ENCODE measurements around the gene CROCC.

DNA sequence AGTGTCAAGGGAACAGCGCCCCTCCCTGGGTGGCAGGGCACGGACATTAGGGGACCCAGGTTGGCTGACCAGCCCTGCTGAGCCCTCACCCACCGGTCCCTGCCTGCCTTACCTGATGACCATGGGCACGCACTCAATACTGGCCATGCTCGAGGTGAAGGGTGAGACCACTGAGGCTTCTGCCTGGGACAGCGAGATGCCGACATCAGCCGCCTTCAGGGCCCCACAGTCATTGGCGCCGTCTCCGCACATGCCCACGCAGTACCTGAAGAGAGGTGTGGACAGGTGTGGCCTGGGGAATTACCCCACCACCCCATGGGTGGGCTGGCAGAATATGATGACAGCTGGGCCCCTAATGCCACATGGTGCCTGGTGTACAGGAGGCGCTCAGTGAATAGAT, 66.5 kb downstream of the CROCC start:
- TF ChIP-seq, protein P1, sequence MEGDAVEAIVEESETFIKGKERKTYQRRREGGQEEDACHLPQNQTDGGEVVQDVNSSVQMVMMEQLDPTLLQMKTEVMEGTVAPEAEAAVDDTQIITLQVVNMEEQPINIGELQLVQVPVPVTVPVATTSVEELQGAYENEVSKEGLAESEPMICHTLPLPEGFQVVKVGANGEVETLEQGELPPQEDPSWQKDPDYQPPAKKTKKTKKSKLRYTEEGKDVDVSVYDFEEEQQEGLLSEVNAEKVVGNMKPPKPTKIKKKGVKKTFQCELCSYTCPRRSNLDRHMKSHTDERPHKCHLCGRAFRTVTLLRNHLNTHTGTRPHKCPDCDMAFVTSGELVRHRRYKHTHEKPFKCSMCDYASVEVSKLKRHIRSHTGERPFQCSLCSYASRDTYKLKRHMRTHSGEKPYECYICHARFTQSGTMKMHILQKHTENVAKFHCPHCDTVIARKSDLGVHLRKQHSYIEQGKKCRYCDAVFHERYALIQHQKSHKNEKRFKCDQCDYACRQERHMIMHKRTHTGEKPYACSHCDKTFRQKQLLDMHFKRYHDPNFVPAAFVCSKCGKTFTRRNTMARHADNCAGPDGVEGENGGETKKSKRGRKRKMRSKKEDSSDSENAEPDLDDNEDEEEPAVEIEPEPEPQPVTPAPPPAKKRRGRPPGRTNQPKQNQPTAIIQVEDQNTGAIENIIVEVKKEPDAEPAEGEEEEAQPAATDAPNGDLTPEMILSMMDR (conservative IDR thresholded peaks at IDR 0.05; ENCODE audit: low read depth, low read length) = no peak
- no peak for TF ChIP-seq EZH2 (IDR thresholded peaks at IDR 0.05; ENCODE audit: borderline replicate concordance, low read depth, low read length, poor library complexity, severe bottlenecking)
